Measurements from ENCODE around the gene TTLL9.

TTLL9 gene

GRCh38 chr20:31845300-31845863 lies 25.1 kb upstream of the TTLL9 start, which contains the start of gene FOXS1:
Gene FOXS1, minus strand, starts transcription at chr20:31845604. Its CDS starts 62 bp downstream, at chr20:31845542.
- Histone ChIP-seq H3K4me3 (ENCODE audit: insufficient read depth, low read depth, low read length) (no peak within 1 kb of the TSS), H3K4me1 (ENCODE audit: control insufficient read depth, insufficient read depth, low read length) (peaks cover 31% of the 10 kb centered on the region), H3K27ac (ENCODE audit: insufficient read depth, low read depth, low read length, poor library complexity, severe bottlenecking) (no peak within 1 kb of the TSS), H3K9me3 (ENCODE audit: control insufficient read depth, low read length) (no peaks in the 10 kb centered on the region), H3K27me3 (ENCODE audit: control insufficient read depth, insufficient read depth, low read length, poor library complexity, severe bottlenecking) (peaks cover 7% of the 10 kb centered on the region), H3K36me3 (ENCODE audit: control insufficient read depth, insufficient read depth, low read length) (no peaks in the 10 kb centered on the region)
- 64 to 69% methylated on average over 21 of the region's 21 CpGs for WGBS, 2 experiments

GRCh38 chr20:31846793-31847138 lies 23.7 kb upstream of the TTLL9 start:
- no peak overlapping the region for H3K4me3 ChIP-seq (ENCODE audit: insufficient read depth, low read depth, low read length)
- H3K36me3 ChIP-seq (ENCODE audit: control insufficient read depth, insufficient read depth, low read length), result no peaks in the 10 kb centered on the region
- peaks cover 13% of the 10 kb centered on the region for H3K27me3 ChIP-seq (ENCODE audit: control insufficient read depth, insufficient read depth, low read length, poor library complexity, severe bottlenecking)
- H3K9me3 ChIP-seq (ENCODE audit: control insufficient read depth, low read length), result no peaks in the 10 kb centered on the region
- 82 to 91% methylated on average over 3 of the region's 3 CpGs for WGBS, 2 experiments
- peaks cover 22% of the 10 kb centered on the region for H3K4me1 ChIP-seq (ENCODE audit: control insufficient read depth, insufficient read depth, low read length)
- no peak overlapping the region for H3K27ac ChIP-seq (ENCODE audit: insufficient read depth, low read depth, low read length, poor library complexity, severe bottlenecking)

GRCh38 chr20:31848088-31848999 lies 22.1 kb upstream of the TTLL9 start:
- Histone ChIP-seq H3K4me3 (ENCODE audit: insufficient read depth, low read depth, low read length) (no peak overlapping the region), H3K27me3 (ENCODE audit: control insufficient read depth, insufficient read depth, low read length, poor library complexity, severe bottlenecking) (peaks cover 13% of the 10 kb centered on the region), H3K9me3 (ENCODE audit: control insufficient read depth, low read length) (no peaks in the 10 kb centered on the region), H3K36me3 (ENCODE audit: control insufficient read depth, insufficient read depth, low read length) (no peaks in the 10 kb centered on the region), H3K4me1 (ENCODE audit: control insufficient read depth, insufficient read depth, low read length) (peaks cover 9% of the 10 kb centered on the region), H3K27ac (ENCODE audit: insufficient read depth, low read depth, low read length, poor library complexity, severe bottlenecking) (no peak overlapping the region)
- 92% methylated on average over 32 of the region's 32 CpGs for WGBS, 2 experiments

GRCh38 chr20:31849306-31849930 lies 21.0 kb upstream of the TTLL9 start:
- Histone ChIP-seq H3K27ac (ENCODE audit: insufficient read depth, low read depth, low read length, poor library complexity, severe bottlenecking) (no peak overlapping the region), H3K4me3 (ENCODE audit: insufficient read depth, low read depth, low read length) (no peak overlapping the region), H3K27me3 (ENCODE audit: control insufficient read depth, insufficient read depth, low read length, poor library complexity, severe bottlenecking) (peaks cover 13% of the 10 kb centered on the region), H3K9me3 (ENCODE audit: control insufficient read depth, low read length) (no peaks in the 10 kb centered on the region), H3K36me3 (ENCODE audit: control insufficient read depth, insufficient read depth, low read length) (no peaks in the 10 kb centered on the region), H3K4me1 (ENCODE audit: control insufficient read depth, insufficient read depth, low read length) (peaks cover 9% of the 10 kb centered on the region)
- WGBS, 2 experiments, result 83 to 85% methylated on average over 45 of the region's 45 CpGs

GRCh38 chr20:31851240-31851955 lies 19.0 kb upstream of the TTLL9 start:
- no peak overlapping the region for H3K27ac ChIP-seq (ENCODE audit: insufficient read depth, low read depth, low read length, poor library complexity, severe bottlenecking)
- H3K9me3 ChIP-seq (ENCODE audit: control insufficient read depth, low read length), result no peaks in the 10 kb centered on the region
- 79 to 80% methylated on average over 11 of the region's 11 CpGs for WGBS, 2 experiments
- no peak overlapping the region for H3K4me3 ChIP-seq (ENCODE audit: insufficient read depth, low read depth, low read length)
- no peaks in the 10 kb centered on the region for H3K4me1 ChIP-seq (ENCODE audit: control insufficient read depth, insufficient read depth, low read length)
- no peaks in the 10 kb centered on the region for H3K36me3 ChIP-seq (ENCODE audit: control insufficient read depth, insufficient read depth, low read length)
- H3K27me3 ChIP-seq (ENCODE audit: control insufficient read depth, insufficient read depth, low read length, poor library complexity, severe bottlenecking), result peaks cover 13% of the 10 kb centered on the region

GRCh38 chr20:31853481-31853880 lies 17.0 kb upstream of the TTLL9 start:
- Histone ChIP-seq H3K27me3 (ENCODE audit: control insufficient read depth, insufficient read depth, low read length, poor library complexity, severe bottlenecking) (peaks cover 13% of the 10 kb centered on the region), H3K4me1 (ENCODE audit: control insufficient read depth, insufficient read depth, low read length) (no peaks in the 10 kb centered on the region), H3K36me3 (ENCODE audit: control insufficient read depth, insufficient read depth, low read length) (no peaks in the 10 kb centered on the region), H3K27ac (ENCODE audit: insufficient read depth, low read depth, low read length, poor library complexity, severe bottlenecking) (no peak overlapping the region), H3K9me3 (ENCODE audit: control insufficient read depth, low read length) (no peaks in the 10 kb centered on the region), H3K4me3 (ENCODE audit: insufficient read depth, low read depth, low read length) (no peak overlapping the region)
- WGBS, 2 experiments, result 93 to 96% methylated on average over 7 of the region's 7 CpGs

GRCh38 chr20:31856516-31856915 lies 13.9 kb upstream of the TTLL9 start:
- Histone ChIP-seq H3K27me3 (ENCODE audit: control insufficient read depth, insufficient read depth, low read length, poor library complexity, severe bottlenecking) (no peaks in the 10 kb centered on the region), H3K4me1 (ENCODE audit: control insufficient read depth, insufficient read depth, low read length) (peaks cover 11% of the 10 kb centered on the region), H3K4me3 (ENCODE audit: insufficient read depth, low read depth, low read length) (no peak overlapping the region), H3K36me3 (ENCODE audit: control insufficient read depth, insufficient read depth, low read length) (no peaks in the 10 kb centered on the region), H3K9me3 (ENCODE audit: control insufficient read depth, low read length) (no peaks in the 10 kb centered on the region), H3K27ac (ENCODE audit: insufficient read depth, low read depth, low read length, poor library complexity, severe bottlenecking) (no peak overlapping the region)
- 73 to 76% methylated on average over 3 of the region's 3 CpGs for WGBS, 2 experiments

GRCh38 chr20:31857861-31858759 lies 12.3 kb upstream of the TTLL9 start:
- 88 to 90% methylated on average over 15 of the region's 15 CpGs for WGBS, 2 experiments
- Histone ChIP-seq H3K4me1 (ENCODE audit: control insufficient read depth, insufficient read depth, low read length) (peaks cover 20% of the 10 kb centered on the region), H3K9me3 (ENCODE audit: control insufficient read depth, low read length) (no peaks in the 10 kb centered on the region), H3K27ac (ENCODE audit: insufficient read depth, low read depth, low read length, poor library complexity, severe bottlenecking) (no peak overlapping the region), H3K27me3 (ENCODE audit: control insufficient read depth, insufficient read depth, low read length, poor library complexity, severe bottlenecking) (no peaks in the 10 kb centered on the region), H3K4me3 (ENCODE audit: insufficient read depth, low read depth, low read length) (no peak overlapping the region), H3K36me3 (ENCODE audit: control insufficient read depth, insufficient read depth, low read length) (no peaks in the 10 kb centered on the region)

GRCh38 chr20:31858760-31859083 lies 11.7 kb upstream of the TTLL9 start:
- WGBS, 2 experiments, result 90 to 93% methylated on average over 3 of the region's 3 CpGs
- Histone ChIP-seq H3K9me3 (ENCODE audit: control insufficient read depth, low read length) (no peaks in the 10 kb centered on the region), H3K27ac (ENCODE audit: insufficient read depth, low read depth, low read length, poor library complexity, severe bottlenecking) (no peak overlapping the region), H3K27me3 (ENCODE audit: control insufficient read depth, insufficient read depth, low read length, poor library complexity, severe bottlenecking) (no peaks in the 10 kb centered on the region), H3K36me3 (ENCODE audit: control insufficient read depth, insufficient read depth, low read length) (no peaks in the 10 kb centered on the region), H3K4me3 (ENCODE audit: insufficient read depth, low read depth, low read length) (no peak overlapping the region), H3K4me1 (ENCODE audit: control insufficient read depth, insufficient read depth, low read length) (peaks cover 20% of the 10 kb centered on the region)
